GM18498 (cell line): Measurements from ENCODE around the gene AP1S3.
"Not testable (repeated sequence)": the region's sequence is repeated elsewhere in the genome, so short reads cannot be mapped to it uniquely, and the experiment has no call there.

ENCODE experiments used
- ATAC-seq: cut with Tn5 transposase; IDR thresholded peaks from one replicate; pipeline ENCODE4 v1.9.1; 2021; ENCODE audit warnings: mild to moderate bottlenecking, moderate library complexity; ENCODE audit not compliant: unreplicated experiment

The AP1S3 gene

GRCh38 chr2:223837287-223838061 lies at the start of gene AP1S3:
Gene AP1S3, minus strand, starts transcription at chr2:223837582. Its CDS starts 132 bp downstream, at chr2:223837450.
- peak; percentile 81 for ATAC-seq

- no peak for ATAC-seq
Observed at GRCh38 chr2:223887127-223887526, 49.7 kb upstream of the AP1S3 start.

- no peak for ATAC-seq
Observed at GRCh38 chr2:223886726-223887125, 49.3 kb upstream of the AP1S3 start.

- ATAC-seq, result peak; percentile 90
Observed at GRCh38 chr2:223884399-223884798, 47.0 kb upstream of the AP1S3 start.

GRCh38 chr2:223882715-223883114 lies 45.3 kb upstream of the AP1S3 start:
- ATAC-seq, result no peak

- no peak for ATAC-seq
Observed at GRCh38 chr2:223880796-223881195, 43.4 kb upstream of the AP1S3 start.

GRCh38 chr2:223877721-223878410 lies 40.5 kb upstream of the AP1S3 start:
- ATAC-seq, result peak; percentile 67

GRCh38 chr2:223873672-223874071 lies 36.3 kb upstream of the AP1S3 start:
- ATAC-seq, result no peak

GRCh38 chr2:223872772-223873171 lies 35.4 kb upstream of the AP1S3 start:
- not testable (repeated sequence) for ATAC-seq

GRCh38 chr2:223871661-223872060 lies 34.3 kb upstream of the AP1S3 start:
- not testable (repeated sequence) for ATAC-seq

GRCh38 chr2:223870840-223871611 lies 33.6 kb upstream of the AP1S3 start:
- ATAC-seq, result no peak

- peak; percentile 71 for ATAC-seq
Observed at GRCh38 chr2:223868005-223868404, 30.6 kb upstream of the AP1S3 start.

GRCh38 chr2:223865907-223866508 lies 28.6 kb upstream of the AP1S3 start:
- ATAC-seq, result peak; percentile 45

- ATAC-seq, result no peak
Observed at GRCh38 chr2:223865124-223865523, 27.7 kb upstream of the AP1S3 start.

GRCh38 chr2:223863491-223863890 lies 26.1 kb upstream of the AP1S3 start:
- ATAC-seq, result no peak

GRCh38 chr2:223860809-223861738 lies 23.7 kb upstream of the AP1S3 start:
- ATAC-seq, result no peak

GRCh38 chr2:223859070-223859469 lies 21.7 kb upstream of the AP1S3 start:
- no peak for ATAC-seq

- ATAC-seq, result no peak
Observed at GRCh38 chr2:223856584-223856983, 19.2 kb upstream of the AP1S3 start.

- ATAC-seq, result no peak
Observed at GRCh38 chr2:223856021-223856420, 18.6 kb upstream of the AP1S3 start.

- ATAC-seq, result no peak
Observed at GRCh38 chr2:223855426-223855825, 18.0 kb upstream of the AP1S3 start.
